HS-27A (cell line): ENCODE results near the gene ABCF3.
A peak's percentile ranks its signal among the peaks of the same experiment; 100 is the strongest.

Source experiments
- DNase-seq: peaks from one replicate; pipeline ENCODE4 v3.0.0-alpha.2; 2012; ENCODE audit warnings: low read depth, missing footprints

ABCF3 gene

GRCh38 chr3:184233127-184233843 lies 47.3 kb downstream of the ABCF3 start:
- no peak for DNase-seq

- peak; percentile 61 for DNase-seq
These were observed 48.2 kb downstream of the ABCF3 start for GRCh38 chr3:184234224-184234623.

- no peak for DNase-seq
These were observed 48.8 kb downstream of the ABCF3 start for GRCh38 chr3:184234671-184235380.

DNA sequence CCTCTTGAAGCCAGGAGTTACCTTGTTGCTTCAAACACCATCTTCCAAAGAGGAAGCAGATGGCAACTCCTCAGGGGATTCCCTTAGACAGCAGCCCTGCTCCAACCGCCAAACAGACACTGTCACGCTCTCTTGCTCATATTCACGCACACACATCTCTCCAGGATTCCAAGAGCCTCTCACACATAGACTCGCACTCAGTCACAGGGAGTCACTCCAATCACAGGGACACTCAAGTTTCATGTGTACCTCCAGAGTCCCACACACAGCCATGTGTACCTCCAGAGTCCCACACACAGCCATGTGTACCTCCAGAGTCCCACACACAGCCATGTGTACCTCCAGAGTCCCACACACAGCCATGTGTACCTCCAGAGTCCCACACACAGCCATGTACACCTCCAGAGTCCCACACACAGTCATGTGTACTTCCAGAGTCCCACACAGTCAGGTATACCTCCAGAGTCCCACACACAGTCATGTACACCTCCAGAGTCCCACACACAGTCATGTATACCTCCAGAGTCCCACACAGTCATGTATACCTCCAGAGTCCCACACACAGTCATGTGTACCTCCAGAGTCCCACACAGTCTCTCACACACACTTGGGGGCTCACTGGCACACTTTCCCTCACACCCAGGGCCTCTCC lies 49.5 kb downstream of the ABCF3 start:
- DNase-seq: no peak

DNA sequence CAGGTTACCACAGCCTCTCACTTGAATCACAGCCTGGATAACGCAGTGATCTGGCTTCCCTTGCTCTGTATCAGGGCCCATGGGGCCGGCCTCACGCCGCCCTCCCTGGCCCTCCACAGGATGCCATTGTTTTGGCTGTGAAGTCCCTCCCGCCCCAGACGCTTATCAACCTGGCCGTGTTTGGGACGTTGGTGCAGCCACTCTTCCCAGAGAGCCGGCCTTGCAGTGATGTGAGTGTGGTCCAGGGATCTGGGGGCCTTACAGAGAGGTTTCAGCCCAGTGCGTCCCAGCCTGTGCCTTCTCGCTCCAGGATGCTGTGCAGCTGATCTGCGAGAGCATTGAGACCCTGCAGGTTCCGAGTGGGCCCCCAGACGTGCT lies 50.0 kb downstream of the ABCF3 start:
- no peak for DNase-seq

DNA sequence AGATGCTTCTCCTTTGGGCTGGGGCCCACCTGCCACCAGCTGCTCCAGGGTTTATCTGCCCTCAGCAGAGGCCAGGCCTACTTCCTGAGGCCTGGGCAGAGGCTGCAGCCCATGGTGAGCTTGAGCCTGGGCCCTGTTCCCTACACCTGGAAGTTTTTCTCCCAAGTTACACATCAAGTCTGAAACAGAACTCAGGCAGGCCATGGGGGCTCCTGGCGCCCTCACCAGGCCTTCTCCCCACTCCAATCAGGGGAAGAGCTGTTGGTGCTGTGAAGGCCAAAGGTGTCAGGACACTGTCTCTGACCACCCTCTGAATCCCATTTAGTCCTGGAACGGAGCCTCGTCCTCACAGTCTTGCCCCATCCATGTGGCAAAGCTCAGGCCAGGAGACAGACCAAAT lies 50.6 kb downstream of the ABCF3 start:
- DNase-seq: no peak

GRCh38 chr3:184237211-184237610 lies 51.2 kb downstream of the ABCF3 start:
- DNase-seq: no peak

DNA sequence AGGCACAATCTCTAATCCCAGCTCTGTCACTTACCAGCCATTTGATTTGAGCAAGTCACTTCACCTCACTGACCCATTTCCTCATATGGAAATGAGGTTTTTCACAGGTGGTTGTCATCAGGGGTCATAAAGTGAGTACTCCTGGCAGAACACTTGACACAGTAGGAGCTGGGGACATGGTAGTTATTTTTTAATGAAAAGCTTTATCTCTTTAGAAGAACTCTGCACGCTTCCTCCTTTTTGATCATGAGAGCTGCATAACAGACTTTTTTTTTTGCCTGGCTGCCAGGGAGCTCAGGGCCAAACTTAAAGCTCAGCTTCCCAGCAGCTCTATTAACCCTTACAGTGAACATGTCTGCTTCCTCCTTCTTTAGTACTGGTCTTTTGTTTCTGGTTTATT lies 51.8 kb downstream of the ABCF3 start:
- DNase-seq: no peak

DNA sequence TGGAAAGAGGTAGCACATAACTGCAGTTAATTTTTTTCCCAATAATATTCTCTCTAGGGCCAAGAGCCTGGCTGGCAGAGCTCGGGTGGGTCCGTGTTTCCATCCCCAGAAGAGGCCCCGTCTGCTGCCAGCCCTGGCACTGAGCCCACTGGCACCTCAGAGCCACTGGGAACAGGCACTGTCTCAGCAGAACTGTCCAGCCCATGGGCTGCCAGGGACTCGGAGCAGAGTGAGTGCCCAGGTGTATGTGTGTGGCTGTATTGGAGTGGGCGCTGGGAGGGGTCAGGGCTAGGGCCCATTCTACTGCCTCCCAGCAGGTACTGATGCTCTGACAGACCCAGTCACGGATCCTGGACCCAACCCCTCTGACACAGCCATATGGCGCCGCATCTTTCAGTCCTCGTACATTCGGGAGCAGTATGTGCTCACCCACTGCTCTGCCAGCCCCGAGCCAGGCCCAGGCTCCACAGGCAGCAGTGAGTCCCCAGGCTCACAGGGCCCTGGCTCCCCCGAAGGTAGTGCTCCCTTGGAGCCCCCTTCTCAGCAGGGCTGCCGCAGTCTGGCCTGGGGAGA lies 52.3 kb downstream of the ABCF3 start:
- no peak for DNase-seq

GRCh38 chr3:184239221-184239620 lies 53.2 kb downstream of the ABCF3 start:
- no peak for DNase-seq

DNA sequence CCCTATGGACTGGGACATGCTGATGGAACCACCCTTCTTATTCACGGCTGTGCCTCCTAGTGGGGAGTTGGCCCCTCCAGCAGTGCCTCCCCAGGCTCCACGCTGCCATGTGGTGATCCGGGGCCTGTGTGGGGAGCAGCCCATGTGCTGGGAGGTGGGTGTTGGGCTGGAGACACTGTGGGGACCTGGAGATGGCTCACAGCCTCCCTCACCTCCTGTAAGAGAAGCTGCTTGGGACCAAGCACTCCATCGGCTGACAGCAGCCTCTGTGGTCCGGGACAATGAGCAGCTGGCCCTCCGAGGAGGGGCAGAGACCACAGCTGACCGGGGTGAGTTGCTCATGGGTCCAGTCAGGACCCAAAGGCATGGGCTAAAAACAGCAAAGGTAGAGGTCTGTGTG lies 53.7 kb downstream of the ABCF3 start:
- no peak for DNase-seq

GRCh38 chr3:184240384-184241140 lies 54.6 kb downstream of the ABCF3 start:
- DNase-seq: no peak

GRCh38 chr3:184241141-184241446 lies 55.1 kb downstream of the ABCF3 start:
- DNase-seq: no peak

DNA sequence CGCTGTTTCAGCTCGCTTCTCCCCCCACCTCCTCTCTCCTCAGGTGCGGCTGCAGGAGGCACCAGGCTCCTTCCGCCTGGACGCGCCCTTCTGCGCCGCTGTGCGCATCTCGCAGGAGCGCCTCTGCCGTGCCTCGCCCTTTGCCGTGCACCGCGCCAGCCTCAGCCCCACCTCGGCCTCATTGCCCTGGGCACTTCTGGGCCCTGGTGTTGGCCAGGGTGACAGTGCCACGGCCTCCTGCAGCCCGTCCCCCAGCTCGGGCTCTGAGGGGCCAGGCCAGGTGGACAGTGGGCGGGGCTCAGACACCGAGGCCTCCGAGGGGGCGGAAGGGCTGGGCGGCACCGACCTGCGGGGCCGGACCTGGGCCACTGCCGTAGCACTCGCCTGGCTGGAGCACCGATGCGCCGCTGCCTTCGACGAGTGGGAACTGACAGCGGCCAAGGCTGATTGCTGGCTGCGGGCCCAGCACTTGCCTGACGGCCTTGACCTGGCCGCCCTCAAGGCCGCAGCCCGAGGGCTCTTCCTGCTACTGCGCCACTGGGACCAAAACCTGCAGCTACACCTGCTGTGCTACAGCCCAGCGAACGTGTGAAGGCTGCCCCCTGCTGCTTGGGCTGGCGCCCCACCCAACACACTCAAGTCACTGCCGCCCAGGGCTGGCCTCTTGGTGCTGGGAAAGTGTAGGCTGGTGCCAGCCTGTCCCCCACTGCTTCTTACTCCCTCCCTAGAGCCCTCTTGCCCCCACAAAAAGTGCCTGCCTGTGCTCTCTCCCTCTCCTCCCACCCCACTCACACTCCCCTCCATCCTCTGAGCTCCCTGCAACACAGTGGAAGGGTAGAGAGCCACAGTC lies 55.7 kb downstream of the ABCF3 start:
- no peak for DNase-seq

- no peak for DNase-seq
These were observed 56.3 kb downstream of the ABCF3 start for GRCh38 chr3:184242297-184242685.
